PC-9 (cell line): Measurements from ENCODE around the gene SH3BGRL3.

Experiments
- CTCF ChIP-seq: fragments of 200-600 bp; sonication (generic); conservative IDR thresholded peaks from 2 replicates; pipeline ENCODE4 v1.6.1; 2017; ENCODE audit warnings: mixed run types, antibody characterized with exemption, mild to moderate bottlenecking, moderate library complexity
- EZH2 ChIP-seq: fragments of 200-600 bp; sonication (generic); IDR thresholded peaks from 2 replicates; pipeline ENCODE4 v1.8.0; 2017; ENCODE audit warnings: antibody characterized with exemption, low read depth

- TF ChIP-seq CTCF, result no peak
- no peak for TF ChIP-seq EZH2
Measured at GRCh38 chr1:26283279-26283853, 3.5 kb downstream of the SH3BGRL3 start.
